Measurements from ENCODE around the gene SDK2. TPM values are rescaled to one million over a fixed set of nuclear protein-coding genes. Genes with fewer than 3 reads are reported as not detected.

The SDK2 gene, protein sequence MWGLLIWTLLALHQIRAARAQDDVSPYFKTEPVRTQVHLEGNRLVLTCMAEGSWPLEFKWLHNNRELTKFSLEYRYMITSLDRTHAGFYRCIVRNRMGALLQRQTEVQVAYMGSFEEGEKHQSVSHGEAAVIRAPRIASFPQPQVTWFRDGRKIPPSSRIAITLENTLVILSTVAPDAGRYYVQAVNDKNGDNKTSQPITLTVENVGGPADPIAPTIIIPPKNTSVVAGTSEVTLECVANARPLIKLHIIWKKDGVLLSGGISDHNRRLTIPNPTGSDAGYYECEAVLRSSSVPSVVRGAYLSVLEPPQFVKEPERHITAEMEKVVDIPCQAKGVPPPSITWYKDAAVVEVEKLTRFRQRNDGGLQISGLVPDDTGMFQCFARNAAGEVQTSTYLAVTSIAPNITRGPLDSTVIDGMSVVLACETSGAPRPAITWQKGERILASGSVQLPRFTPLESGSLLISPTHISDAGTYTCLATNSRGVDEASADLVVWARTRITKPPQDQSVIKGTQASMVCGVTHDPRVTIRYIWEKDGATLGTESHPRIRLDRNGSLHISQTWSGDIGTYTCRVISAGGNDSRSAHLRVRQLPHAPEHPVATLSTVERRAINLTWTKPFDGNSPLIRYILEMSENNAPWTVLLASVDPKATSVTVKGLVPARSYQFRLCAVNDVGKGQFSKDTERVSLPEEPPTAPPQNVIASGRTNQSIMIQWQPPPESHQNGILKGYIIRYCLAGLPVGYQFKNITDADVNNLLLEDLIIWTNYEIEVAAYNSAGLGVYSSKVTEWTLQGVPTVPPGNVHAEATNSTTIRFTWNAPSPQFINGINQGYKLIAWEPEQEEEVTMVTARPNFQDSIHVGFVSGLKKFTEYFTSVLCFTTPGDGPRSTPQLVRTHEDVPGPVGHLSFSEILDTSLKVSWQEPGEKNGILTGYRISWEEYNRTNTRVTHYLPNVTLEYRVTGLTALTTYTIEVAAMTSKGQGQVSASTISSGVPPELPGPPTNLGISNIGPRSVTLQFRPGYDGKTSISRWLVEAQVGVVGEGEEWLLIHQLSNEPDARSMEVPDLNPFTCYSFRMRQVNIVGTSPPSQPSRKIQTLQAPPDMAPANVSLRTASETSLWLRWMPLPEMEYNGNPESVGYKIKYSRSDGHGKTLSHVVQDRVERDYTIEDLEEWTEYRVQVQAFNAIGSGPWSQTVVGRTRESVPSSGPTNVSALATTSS (N-terminal part only)
- total RNA-seq: 0.10 and 0.13 TPM in 2 replicates

DNA sequence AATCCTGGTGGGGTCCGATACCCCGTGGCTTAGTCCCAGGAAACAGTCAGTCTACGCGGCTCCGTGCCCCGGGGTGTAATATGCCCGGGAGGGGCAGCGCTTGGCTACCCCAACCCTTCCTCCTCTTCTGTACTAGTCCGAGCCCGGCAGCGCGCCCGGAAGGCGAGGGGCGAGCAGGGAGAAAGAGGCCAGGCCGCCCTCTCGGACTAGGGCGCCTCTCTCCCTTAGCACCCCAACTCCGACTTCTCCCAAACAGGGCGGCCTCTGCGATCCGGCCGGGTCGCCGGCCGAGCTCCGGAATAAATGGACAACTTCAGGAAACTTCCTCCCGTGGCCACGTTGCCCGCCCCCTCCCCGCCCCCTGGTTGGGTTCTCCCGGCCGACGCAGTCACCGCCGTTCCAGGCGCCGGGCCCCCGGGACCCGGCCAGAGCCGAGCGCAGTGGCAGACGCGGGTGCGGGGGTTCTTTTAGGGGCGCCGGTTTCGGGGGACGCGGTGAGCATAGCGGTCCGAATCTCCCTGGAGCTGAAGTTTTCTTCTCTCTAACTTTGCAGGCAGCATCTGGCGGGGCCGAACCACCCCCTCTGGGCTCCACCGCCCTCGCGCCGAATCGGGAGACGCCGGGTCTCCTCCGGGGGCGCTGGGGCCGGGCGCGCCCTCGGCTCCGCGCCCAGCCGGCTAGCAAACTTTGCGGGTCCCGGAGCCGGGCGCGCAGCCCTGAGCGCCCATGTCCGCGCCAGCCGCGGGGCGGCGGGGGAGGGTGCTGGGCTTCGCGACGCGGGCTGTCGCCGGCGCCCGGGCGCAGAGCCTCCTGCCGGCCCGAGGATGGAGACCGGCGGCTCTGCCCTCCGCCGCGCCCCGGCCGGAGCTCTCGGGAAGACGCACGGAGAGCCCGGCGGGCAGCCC, at the start of gene SDK2:
Gene SDK2 (minus strand): TSS at position 301 of the 905 bp plus-strand sequence. CDS start 357 bp downstream, outside the sequence.

DNA sequence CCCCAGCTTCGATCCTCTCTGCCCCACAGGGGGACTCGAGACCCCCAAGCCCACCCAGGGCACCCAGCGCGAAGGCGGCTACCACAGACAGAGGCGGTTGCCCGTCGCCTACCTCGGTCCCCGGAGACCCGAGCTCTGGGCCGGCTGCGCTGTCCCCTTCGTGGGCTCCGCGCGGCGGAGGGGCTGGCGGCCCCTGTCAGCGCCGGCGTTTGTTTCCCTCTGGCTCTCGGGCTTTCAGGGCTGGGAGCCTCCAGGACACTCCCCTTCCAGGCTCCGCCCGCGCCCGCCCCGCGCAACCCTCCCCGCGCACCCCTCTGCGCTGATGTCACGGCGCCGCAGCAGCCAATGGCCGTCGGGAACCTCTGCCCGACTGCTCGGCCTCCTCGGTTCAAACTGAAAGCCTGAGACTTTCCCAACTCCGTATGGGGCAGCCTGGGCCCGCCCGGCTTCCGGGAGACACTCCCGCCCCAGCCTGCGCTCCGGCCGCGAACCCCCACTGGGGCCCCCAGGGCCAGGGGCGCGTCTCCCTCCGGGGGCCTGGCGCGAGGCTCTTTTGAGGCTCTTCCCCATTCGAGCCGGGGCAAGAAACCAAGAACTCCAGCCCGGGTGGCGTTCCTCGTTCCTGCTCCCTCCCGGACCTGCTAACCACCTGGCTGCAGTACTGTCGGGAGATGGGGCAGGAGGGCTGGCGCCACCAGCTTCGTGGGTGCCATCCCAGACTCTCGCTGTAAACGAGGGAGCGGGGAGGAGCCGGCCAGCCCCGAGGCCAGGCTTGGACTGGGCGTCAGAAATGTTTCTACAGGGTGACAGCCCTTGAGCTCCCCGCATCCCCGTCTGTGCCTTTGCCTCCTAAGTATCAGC, 332.2 kb downstream of the SDK2 start, which contains the start of gene CDC42EP4:
Gene CDC42EP4 (minus strand): TSS at position 221 of the 861 bp plus-strand sequence. CDS start 25,501 bp downstream, outside the sequence.

Data from smooth muscle cell of the pulmonary artery (primary cell).